GM12873 (cell line): ENCODE data around the gene ANKRD1.

Source experiments
- CTCF ChIP-seq: IDR thresholded peaks from 2 replicates; pipeline ENCODE4 v1.5.1; 2012; ENCODE audit warnings: low read depth, mild to moderate bottlenecking, moderate library complexity, low read length, control low read depth; ENCODE audit not compliant: insufficient read depth; ENCODE audit errors: missing control alignments

The ANKRD1 gene

DNA sequence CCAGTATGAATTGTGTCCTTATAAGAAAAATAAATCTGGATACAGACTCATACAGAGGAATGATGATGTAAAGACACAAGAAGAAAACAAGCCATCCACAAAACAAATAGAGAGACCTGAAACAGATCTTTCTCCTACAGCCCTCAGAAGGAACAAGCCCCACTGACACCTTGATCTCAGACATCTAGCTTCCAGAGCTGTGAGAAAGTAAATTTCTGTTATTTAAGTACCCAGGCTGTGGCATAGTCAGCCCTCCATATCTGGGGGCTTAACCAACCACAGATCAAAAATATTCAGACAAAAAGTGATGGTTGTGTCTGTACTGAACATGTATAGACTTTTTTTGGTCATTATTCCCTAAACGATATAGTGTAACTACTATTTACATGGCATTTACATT is 23.9 kb upstream of the ANKRD1 start:
- TF ChIP-seq CTCF, result no peak

- TF ChIP-seq CTCF, result no peak
Observed at GRCh38 chr10:90939648-90940047, 18.8 kb upstream of the ANKRD1 start.

GRCh38 chr10:90939116-90939515 is 18.2 kb upstream of the ANKRD1 start:
- TF ChIP-seq CTCF, result no peak

DNA sequence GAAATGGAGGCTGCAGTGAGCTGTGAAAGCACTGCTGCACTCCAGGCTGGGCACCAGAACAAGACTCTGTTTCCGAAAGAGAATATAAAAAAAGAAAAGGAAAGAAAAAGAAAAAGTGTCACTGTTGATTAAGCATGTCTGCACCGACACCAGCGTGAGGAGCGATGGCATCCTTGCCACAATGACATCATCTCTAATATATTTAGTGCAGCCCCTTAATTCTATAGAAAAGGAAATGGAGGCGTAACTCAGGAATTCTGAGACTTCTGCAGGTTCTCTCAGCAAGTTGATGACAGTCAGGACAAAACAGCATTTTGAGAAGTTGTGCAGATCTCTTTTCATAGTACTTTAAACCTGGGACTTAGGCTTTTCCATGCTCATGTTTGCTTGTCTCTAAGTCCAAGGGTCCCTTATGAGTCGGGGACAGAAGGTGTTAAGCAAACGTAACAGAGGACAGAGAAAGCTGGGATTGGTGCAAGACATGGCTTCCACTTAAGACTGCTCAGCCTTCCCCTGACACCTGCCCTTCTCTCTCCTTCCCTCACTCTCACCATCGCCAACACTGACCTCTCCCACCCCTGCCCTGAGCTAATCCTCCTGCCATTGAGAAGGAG is 16.9 kb upstream of the ANKRD1 start:
- TF ChIP-seq CTCF, result no peak

DNA sequence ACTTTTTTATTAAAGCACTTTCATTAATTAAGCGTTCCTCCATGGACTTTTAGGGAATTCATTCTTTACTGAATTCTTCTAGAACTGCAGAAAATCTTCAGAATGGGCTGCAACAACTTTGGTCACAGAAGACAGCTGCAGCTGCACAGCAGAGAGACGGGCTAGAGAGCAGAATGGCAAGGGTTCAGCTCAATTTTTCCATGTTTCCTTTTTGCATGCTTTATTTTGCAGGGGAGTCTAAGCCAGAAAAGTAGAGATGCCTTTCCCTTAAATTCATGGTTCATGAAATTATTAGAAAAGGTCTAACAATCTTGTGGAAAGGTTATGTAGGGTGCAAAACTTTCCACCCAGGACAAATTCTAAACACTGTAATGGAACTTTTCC is 15.4 kb upstream of the ANKRD1 start:
- no peak for TF ChIP-seq CTCF

DNA sequence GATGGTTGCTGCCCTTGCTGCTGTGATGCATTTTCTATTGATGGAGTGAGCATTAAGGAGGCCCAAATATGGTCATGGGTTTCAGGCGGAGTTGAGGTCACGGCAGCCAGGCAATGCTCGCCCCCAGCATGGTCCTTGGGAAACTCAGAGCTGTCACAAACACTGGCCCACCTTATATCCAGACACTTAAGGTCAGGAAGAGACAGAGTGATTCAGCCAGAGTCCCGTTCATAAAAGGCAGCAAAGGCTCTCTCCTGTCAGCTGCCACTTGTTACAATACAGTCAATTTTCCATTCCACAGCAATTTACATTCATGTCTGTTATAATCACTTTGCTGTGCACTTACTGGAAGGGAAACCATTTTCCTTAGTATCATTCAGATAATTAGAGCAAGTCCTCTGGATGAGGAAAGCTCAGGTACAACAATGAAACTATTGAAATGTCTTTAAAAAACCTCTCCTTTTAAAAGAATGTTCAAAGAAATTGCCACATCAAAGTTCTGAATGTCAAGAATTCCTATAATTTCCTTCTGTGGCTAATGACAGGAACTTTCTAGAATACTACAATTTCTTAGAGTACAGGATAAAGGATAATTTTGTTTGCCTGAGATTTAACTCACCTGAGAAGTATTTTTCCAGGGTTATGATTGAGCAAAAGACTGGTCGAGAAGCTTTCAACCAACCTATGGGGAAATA is 14.8 kb upstream of the ANKRD1 start:
- TF ChIP-seq CTCF, result no peak

- TF ChIP-seq CTCF, result no peak
Observed at GRCh38 chr10:90930971-90931871, 10.3 kb upstream of the ANKRD1 start.
